Esophagus (tissue), 2 donors: ENCODE results near the gene IRF3. TPM values are rescaled to one million over a fixed set of nuclear protein-coding genes. Genes with fewer than 3 reads are reported as not detected.
"Not testable (repeated sequence)": the region's sequence is repeated elsewhere in the genome, so short reads cannot be mapped to it uniquely, and the experiment has no call there.

ENCODE experiments used
- H3K27ac ChIP-seq, 2 donors: one replicate each; pipeline ENCODE4 v1.5.1; 2013; ENCODE audit warnings: low read depth in 2 of 2, mild to moderate bottlenecking in 2 of 2, inconsistent platforms in 1 of 2, low read length in 1 of 2, moderate library complexity in 1 of 2
- H3K27me3 ChIP-seq, 2 donors: one replicate each; pipeline ENCODE4 v1.6.1; 2013; ENCODE audit warnings: low read length in 2 of 2, control low read depth in 1 of 2, mild to moderate bottlenecking in 1 of 2; ENCODE audit not compliant: insufficient read depth in 2 of 2, control insufficient read depth in 1 of 2
- H3K36me3 ChIP-seq, 2 donors: one replicate each; pipeline ENCODE4 v1.6.1; 2013; ENCODE audit warnings: low read length in 1 of 2; ENCODE audit not compliant: control insufficient read depth in 2 of 2, insufficient read depth in 2 of 2
- H3K4me1 ChIP-seq, 2 donors: one replicate each; pipeline ENCODE4 v1.6.1; 2013; ENCODE audit warnings: low read length in 1 of 2; ENCODE audit not compliant: control insufficient read depth in 2 of 2, insufficient read depth in 2 of 2
- H3K4me3 ChIP-seq, 2 donors: one replicate each; pipeline ENCODE4 v1.5.1; 2013; ENCODE audit warnings: low read length in 2 of 2, mild to moderate bottlenecking in 2 of 2, low read depth in 1 of 2, moderate library complexity in 1 of 2
- H3K9me3 ChIP-seq, 2 donors: one replicate each; pipeline ENCODE4 v1.6.1; 2013; ENCODE audit warnings: mild to moderate bottlenecking in 2 of 2, low read depth in 1 of 2, low read length in 1 of 2, moderate library complexity in 1 of 2; ENCODE audit not compliant: control insufficient read depth in 2 of 2, insufficient read depth in 1 of 2
- WGBS, 2 donors: extraction: QIAGEN DNeasy Blood & Tissue Kit; methylation state at CpG; one replicate each; pipeline ENCODE4 v1.1.7; 2013; 5-methylcytosine and 5-hydroxymethylcytosine counted together
- polyA plus RNA-seq, 2 donors: library from polyadenylated mRNA; stranded (reverse); fragments of 200-250 nt; gene quantifications; one replicate each; pipeline ENCODE4 v1.2.3, GENCODE V29; 2013
- donor health status: healthy with polysubstance abuse.
- donor health status: Bipolar disorder and iron deficiency.

Gene IRF3
- polyA plus RNA-seq, 2 donors = 49.2 to 75.0 TPM

DNA sequence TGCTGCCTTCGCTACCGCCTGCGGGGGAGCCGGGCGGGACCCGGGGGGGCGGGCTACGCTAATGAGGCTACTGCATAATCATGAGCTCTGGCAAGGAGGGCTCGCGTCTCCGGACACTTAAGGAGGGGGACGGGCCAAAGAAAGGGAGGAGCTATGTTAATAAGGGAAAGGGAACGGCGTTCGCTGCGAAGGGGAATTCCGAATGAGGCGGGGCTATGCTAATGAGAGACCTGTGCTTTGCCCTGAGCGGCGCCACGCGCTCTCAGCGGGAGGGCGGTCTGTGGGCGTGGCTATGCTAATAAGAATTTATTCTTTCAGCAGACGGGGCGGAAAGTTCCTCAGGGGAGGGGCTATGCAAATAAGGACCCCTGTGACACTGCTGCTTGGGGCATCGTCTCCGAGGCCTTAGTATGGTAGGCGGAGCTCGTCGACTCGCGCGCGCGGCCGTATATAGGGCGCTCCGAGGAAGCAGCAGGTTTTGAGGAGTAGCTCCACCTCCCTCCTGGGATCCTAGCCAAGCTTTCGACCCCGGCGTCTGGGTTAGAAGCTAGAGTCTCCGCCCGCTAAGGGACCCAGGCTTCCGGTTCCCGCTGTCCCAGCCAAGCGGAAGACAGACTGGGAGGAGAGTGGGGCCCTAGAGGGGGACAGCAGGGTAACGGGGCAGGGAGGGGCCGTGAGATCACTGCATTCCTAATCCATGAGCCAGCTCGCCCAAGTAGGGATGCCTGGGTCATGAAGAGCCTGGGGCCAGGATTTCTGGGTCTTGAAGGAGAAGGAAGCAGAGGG is 25.4 kb downstream of the IRF3 start, which contains the start of gene RRAS:
Gene RRAS (minus strand): TSS at position 31 of the 786 bp plus-strand sequence. CDS start 45 bp downstream, outside the sequence.
- no peaks in the 10 kb centered on the region for H3K27me3 ChIP-seq
- H3K4me1 ChIP-seq = peaks cover 5 to 6% of the 10 kb centered on the region in 2 donors
- 0% methylated on average over 50 to 51 of the region's 51 CpGs for WGBS, 2 donors
- peak within 1 kb of the TSS; percentile 95 to 99 for H3K27ac ChIP-seq
- peak within 1 kb of the TSS; percentile 52 to 55 for H3K4me3 ChIP-seq
- peaks cover 0 to 5% of the 10 kb centered on the region in 2 donors for H3K36me3 ChIP-seq
- no peaks in the 10 kb centered on the region for H3K9me3 ChIP-seq

DNA sequence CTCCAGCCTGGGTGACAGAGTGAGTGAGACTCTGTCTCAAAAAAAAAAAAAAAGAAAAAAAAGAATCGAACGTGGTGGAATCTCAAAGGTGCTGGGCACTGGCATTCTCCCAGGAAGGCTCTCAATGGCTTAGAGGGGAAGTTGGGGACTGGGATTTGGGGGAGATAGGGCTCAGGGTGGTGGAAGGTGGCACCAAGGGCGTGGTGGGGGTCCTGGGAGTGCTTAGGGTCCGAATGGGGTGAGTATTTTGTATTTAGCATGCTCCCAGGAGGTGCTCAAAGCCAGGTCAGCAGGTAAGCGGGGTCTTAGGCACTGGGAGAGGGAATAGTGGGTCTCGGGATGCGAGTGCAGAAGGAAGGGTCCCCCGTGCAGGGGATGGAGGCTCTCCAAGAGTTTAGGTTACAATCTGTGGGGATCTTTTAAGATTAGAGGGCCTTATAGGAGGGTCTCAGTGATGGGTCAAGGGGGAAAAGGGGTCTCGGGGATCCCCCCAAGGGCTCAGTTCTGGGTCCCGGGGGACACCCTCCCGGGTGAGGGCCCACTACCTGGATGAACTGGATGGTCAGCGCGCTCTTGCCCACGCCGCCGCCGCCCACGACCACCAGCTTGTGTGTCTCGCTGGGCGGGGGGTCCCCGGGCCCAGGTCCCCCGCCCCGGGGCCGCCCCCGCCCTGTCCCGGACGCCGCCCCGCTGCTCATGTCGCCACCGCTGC is 26.1 kb downstream of the IRF3 start:
- 3 to 4% methylated on average over 29 to 31 of the region's 31 CpGs for WGBS, 2 donors
- Histone ChIP-seq H3K4me1 (peaks cover 6% of the 10 kb centered on the region in 2 donors), H3K9me3 (no peaks in the 10 kb centered on the region), H3K27me3 (no peaks in the 10 kb centered on the region), H3K27ac (peak overlapping the region; percentile 92 to 95), H3K4me3 (peak overlapping the region; percentile 52 to 55), H3K36me3 (no peaks in the 10 kb centered on the region)

DNA sequence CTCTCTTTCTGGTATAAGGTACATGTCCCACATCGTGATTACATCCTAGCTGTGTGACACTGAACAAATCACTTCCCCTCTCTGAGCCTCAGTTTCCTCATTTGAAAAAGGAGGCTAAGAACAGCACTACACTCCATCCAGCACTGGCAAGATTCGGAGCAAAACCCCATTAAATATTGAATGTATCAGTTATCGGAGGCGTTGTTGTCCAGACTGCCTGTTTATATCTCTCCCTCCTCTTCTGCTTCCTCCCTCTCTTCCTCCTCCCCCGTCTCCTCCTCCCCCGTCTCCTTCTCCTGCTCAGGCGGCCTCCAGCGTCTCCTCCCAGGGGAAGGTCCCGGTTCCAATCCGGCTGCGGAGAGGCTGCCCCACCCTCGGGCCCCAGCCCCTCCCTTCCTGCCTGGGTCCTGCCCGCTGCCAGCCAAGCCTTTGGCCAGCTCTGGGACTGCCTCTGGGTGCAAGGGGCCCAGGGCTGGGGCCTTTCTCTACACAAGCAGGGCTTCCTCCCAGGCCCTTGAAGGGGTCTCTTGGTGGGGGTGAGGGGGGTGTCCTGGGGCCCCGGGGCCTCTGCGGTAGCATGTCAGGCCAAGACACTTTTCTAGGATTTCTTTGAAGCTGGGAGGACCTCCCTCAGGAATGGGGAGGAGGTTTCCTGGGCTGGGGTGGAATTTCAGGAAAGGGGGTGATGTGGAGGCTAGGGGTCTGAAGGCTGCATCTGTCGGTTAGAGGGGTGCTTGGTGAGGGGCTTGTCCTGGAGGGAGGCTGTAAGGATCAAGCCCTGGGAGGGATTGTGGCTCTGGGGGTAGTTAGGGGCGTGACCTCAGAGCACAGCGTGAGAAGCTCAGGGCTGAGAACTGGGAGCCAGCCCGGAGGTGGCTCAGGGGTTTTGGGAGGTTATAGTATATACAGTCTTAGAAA is 27.6 kb downstream of the IRF3 start:
- no peak overlapping the region for H3K4me3 ChIP-seq

DNA sequence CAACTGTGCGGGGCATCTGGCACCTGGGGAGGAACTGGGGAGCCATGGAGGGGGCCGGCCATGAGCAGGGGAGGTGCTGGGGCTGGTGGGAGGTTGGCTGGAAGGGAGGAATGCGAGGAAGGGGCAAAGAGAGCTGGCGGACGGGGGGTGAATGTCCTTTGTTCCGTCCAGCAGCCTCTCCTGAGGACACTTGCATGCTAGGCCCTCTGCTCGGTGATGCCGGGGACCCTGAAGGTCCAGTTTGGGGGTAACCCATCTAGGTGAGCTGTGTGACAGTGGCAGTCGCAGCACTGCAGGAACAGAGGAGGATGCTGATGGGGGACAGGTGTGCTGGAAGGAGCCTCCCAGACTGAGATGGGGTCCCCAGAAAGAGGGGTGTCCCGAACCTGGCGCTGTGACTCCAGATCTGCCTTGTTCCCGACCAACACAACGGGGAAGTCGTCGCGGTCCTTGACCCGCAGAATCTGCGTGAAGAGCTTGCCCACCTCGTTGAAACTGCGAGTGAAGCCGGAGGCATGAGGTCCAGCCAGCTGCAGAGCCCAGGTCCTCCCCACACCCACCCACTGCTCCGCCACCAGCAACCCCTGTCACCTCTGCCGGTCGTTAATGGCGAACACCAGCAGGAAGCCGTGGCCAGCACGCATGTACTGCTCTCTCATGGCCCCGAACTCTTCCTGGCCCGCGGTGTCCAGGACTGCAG is 29.3 kb downstream of the IRF3 start:
- Histone ChIP-seq H3K27me3 (no peaks in the 10 kb centered on the region), H3K36me3 (no peaks in the 10 kb centered on the region), H3K9me3 (no peaks in the 10 kb centered on the region), H3K27ac (peak overlapping the region in 1 of 2 donors; percentile 27), H3K4me3 (no peak overlapping the region), H3K4me1 (peaks cover 6% of the 10 kb centered on the region in 2 donors)
- WGBS, 2 donors = 77 to 78% methylated on average over 30 of the region's 30 CpGs

More for the DNA sequence above, 27.6 kb downstream of the IRF3 start:
- WGBS, 2 donors = 6 to 7% methylated on average over 19 of the region's 19 CpGs
- H3K27me3 ChIP-seq = no peaks in the 10 kb centered on the region
- H3K27ac ChIP-seq = peak overlapping the region; percentile 70 to 88
- no peaks in the 10 kb centered on the region for H3K9me3 ChIP-seq
- H3K4me1 ChIP-seq = peaks cover 6% of the 10 kb centered on the region in 2 donors
- H3K36me3 ChIP-seq = no peaks in the 10 kb centered on the region

DNA sequence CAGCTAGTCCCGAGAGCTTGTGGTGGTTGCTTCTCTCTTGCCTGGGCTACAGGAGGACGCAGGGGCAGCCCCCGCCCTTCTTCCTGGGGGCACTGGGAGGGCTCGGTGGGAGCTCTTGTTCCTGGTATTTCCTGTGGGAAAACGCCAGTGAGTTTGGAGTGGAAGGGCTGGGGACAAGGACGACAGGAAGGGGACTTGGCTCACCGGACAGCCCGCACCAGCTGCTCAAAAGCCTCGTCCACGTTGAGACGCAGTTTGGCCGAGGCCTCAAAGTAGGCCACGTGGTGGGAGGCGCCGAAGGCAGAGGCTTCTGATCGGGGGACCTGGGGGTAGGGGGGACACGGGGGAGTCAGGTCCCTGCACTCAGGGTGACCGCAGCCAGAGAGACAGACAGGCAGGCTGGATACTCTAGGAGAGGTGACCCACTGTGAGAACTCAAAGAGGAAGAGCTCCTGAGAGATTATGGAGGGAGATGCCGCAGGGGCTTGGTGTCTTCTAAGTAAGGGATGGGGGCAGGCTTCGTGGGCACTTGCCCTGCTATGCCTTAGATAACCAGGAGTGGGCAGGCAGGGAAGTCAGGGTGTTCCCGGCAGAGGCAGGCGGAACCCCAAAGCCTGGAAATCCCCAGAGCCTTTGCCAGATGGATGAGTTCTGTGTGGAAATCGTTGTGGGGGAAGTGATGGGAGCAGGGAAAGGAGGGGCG is 30.0 kb downstream of the IRF3 start:
- H3K4me1 ChIP-seq = peaks cover 6 to 7% of the 10 kb centered on the region in 2 donors
- 40 to 44% methylated on average over 24 of the region's 24 CpGs for WGBS, 2 donors
- no peaks in the 10 kb centered on the region for H3K27me3 ChIP-seq
- peak overlapping the region; percentile 14 to 50 for H3K27ac ChIP-seq
- H3K36me3 ChIP-seq = no peaks in the 10 kb centered on the region
- no peaks in the 10 kb centered on the region for H3K9me3 ChIP-seq
- H3K4me3 ChIP-seq = no peak overlapping the region

DNA sequence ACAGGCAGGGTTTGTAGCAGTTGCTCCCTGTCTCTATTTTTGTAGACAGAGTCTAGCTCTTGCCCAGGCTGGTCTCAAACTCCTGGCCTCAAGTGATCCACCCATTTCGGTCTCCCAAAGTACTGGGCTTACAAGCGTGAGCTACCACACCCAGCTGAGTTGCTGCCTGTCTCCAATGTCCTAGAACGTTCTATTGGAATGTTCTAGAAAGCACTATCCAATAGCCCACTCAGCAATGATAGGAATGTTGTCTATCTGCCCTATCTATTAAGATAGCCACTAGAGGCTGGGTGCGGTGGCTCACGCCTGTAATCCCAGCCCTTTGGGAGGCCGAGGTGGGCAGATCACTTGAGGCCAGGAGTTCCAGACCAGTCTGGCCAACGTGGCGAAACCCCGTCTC is 32.4 kb downstream of the IRF3 start:
- not testable (repeated sequence) for H3K9me3 ChIP-seq, H3K4me3 ChIP-seq, H3K4me1 ChIP-seq, H3K27me3 ChIP-seq, H3K36me3 ChIP-seq, H3K27ac ChIP-seq
- WGBS, 2 donors = 70 to 72% methylated on average over 9 of the region's 9 CpGs

DNA sequence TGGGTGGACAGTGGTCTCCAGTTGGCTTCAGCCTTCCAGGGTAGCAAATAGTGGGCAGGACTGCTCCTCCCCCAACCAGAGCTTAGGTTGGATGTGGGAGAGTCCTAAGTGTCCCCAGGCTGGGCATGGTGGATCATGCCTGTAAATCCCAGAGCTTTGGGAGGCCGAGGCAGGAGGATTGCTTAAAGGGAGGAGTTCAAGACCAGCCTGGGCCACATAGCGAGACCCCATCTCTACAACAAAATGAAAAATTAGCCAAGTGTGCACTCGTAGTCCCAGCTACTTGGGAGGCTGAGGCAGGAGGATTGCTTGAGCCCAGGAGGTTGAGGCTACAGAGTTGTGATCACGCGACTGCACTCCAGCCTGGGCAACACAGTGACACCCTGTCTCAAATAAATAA is 33.1 kb downstream of the IRF3 start:
- Histone ChIP-seq H3K4me3 (no peak overlapping the region), H3K27me3 (no peaks in the 10 kb centered on the region), H3K4me1 (peaks cover 6 to 7% of the 10 kb centered on the region in 2 donors), H3K9me3 (no peaks in the 10 kb centered on the region), H3K36me3 (no peaks in the 10 kb centered on the region), H3K27ac (no peak overlapping the region)
- WGBS, 2 donors = 84 to 88% methylated on average over 5 of the region's 5 CpGs

DNA sequence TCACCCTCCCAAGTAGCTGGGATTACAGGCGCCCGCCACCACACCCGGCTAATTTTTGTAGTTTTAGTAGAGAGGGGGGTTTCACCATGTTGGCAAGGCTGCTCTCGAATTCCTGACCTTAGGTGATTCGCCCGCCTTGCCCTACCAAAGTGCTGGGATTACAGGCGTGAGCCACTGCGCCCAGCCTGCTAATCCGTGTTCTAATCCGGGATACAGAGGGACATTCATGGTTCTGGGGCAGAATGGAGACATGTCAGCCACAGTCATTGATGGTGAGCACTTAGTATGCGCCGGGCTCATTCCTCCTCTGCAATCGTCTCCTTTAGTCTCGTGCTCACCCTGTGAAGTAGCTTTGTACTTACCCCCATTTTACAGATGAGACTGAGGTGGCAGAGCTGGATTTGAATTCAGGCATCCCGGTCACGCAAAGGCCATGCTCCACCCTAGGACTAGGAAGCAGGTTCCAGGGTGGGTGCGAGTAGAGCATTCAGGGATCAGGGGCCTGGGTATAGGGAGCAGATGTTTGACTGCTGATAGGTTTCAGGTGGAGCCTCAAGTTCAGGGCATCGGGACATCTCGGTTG is 34.0 kb downstream of the IRF3 start:
- H3K4me3 ChIP-seq = no peak overlapping the region
- no peaks in the 10 kb centered on the region for H3K27me3 ChIP-seq
- H3K36me3 ChIP-seq = peaks cover 0 to 1% of the 10 kb centered on the region in 2 donors
- no peak overlapping the region for H3K27ac ChIP-seq
- WGBS, 2 donors = 80 to 84% methylated on average over 19 of the region's 19 CpGs
- no peaks in the 10 kb centered on the region for H3K9me3 ChIP-seq
- peaks cover 4 to 7% of the 10 kb centered on the region in 2 donors for H3K4me1 ChIP-seq
